Stimulated activated CD4-positive, alpha-beta T cell treated with anti-CD3 and anti-CD28 coated beads, Interleukin-15, amount 100 ng/mL, for 48 hours (primary cell): ENCODE results near the gene ASS1.
A peak's percentile ranks its signal among the peaks of the same experiment; 100 is the strongest.

Source experiments
- DNase-seq, 2 donors: peaks; one replicate each; pipeline ENCODE4 v3.0.0-alpha.2; 2020; ENCODE audit warnings: low read depth in 2 of 2

Gene ASS1

DNA sequence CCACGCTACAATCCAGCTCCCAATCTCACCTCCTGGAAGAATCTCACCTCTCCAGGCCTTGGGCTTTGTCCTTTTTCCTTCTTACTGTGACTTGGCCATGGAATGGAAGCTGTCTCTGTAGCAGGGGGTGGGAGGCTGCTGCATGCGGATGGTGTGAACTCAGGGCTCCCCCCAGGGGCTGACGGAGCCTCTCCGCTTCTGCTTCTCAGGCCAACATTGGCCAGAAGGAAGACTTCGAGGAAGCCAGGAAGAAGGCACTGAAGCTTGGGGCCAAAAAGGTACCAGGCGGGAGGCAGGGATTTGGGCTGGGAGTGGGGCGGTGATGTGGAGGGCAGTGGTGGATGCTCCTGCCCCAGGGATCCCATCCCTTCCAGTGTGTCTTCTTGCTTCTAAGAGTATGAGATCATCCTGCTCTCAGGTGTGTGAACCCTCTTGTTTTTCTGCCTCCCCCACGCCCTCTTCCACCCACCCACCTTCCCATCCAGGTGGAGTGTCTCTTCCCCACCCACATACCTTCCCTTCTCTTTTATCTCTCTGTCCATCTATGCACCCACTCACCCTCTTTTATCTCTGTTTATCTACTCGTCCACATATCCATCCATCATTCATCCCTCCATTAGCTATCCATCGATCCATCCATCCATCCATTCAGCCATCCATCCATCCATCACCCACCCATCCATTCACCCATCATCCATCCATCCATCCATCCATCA is 9.5 kb downstream of the ASS1 start:
- no peak for DNase-seq

DNA sequence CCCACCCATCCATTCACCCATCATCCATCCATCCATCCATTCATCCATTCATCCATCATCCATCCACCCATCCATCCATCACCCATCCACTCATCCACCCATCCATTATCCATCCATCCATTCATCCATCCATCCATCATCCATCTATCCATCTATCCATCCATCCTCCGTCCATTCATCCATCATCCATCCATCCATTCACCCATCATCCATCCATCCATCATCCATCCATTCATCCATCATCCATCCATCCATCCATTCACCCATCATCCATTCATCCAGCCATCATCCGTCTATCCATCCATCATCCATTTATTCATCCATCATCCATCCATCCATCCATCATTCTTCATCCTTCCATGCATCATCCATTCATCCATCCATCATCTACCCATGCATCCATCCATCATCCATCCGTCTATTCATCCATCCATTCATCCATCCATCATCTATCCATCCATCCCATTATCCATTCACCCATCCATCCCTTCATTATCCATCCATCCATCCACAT is 10.1 kb downstream of the ASS1 start:
- no peak for DNase-seq

DNA sequence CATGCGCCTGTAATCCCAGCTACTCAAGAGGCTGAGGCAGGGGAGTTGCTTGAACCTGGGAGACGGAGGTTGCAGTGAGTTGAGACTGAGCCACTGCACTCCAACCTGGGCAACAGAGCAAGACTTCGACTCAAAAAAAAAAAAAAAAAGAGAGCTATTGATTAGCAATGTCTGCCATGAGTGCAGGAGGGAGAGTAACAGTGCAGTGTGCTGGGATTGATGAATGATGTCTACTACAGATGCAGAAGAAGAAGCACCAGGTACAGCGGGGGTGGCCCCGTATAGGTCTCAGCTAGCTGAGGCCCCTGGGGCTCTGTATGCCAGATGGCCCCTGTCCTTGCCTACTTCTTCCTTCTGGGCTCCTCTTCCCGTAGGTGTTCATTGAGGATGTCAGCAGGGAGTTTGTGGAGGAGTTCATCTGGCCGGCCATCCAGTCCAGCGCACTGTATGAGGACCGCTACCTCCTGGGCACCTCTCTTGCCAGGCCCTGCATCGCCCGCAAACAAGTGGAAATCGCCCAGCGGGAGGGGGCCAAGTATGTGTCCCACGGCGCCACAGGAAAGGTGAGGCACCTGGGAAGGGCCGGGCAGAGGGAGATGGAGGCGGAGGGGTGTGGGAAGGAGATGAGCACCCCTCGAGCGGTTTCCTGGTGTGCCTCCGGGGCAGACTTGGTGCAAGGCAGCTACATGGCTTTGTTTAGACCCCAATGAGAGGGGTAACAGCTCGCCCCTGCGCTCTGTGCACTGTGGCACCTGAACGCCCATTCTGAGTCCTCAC is 13.5 kb downstream of the ASS1 start:
- no peak for DNase-seq

DNA sequence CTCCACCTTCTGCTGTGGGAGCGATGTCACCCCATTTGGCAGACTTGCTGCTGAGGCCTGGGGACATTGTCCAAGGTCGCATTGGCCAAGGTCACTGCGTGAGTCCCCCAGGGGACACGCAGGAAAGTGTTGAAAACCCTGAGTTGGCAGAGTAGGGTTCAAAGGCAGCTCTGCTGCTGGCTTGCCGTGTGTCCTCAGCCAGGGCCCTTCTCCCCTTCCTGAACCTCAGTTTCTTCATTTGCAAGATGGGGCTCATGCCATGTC is 14.0 kb downstream of the ASS1 start:
- no peak for DNase-seq

DNA sequence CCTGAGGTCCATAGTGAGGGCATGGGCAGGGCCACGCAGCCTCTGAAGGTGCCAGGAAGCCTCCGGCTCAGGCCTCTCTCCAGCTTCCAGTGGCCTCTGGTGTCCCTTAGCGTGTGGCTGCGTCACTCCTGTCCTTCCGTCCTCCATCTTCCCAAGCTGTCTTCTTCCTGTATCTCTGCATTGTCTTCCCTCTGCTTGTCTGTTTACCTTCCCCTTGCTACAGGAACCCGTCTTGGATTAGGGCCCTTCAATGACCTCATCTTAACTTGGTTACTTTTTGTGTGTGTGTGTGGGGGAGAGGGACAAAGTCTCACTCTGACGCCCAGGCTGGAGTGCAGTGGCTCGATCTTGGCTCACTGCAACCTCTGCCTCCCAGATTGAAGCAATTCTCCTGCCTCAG is 14.4 kb downstream of the ASS1 start:
- no peak for DNase-seq

DNA sequence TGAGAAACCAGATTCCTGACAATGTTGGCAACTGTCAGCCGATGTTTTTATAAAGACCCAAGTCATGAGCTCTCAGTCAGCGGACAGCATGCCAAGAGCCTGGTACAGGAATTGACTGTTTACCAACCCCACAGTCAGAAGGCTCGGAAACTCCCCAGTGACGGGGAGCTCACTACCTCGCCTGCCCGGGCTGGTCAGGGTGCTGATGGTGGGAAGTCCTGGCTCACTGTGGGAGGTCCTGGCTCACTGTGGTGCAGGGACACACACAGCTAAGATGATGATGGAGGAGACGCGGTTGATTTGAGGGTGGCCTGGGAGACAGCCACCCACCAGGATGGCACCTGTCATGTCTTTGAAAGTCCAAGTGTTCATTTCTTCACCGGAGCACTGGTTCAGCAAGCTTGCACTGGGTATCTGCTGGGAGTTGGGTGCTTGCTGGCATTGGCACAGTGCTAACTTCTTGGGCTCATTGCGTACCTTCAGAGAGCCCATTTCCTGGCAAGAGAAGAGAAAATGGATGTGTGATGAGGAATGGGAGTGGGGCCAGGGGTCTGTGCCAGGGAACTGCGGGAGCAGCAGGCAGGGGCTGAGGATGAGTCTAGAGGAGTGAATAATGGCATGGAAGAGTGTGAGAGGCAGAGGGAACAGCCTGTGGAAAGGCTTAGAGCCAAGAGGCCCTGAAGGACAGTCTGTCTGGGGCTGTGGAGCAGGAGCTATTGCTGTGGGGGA is 15.3 kb downstream of the ASS1 start:
- no peak for DNase-seq

DNA sequence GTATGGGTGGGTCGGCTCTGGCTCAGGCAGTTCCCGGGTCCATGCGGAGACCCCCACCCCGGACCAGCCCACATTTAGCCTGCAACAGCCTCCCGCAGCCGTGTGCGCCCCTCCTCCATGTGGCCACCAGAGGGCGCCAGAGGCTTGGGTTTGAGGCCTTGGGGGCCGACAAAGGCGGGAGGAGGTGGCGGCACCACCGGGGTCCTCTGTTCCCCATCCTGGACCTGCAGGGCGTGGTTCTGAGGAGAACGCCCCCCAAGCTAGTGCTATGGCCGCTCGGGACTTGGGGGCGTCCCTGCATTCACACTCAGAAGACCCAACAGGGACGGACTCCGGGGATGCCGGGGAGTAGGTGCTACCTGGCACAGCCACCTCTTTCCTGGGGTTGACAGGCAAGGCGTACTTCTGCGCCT is 16.5 kb downstream of the ASS1 start:
- DNase-seq, result peak; percentile 40 to 54

DNA sequence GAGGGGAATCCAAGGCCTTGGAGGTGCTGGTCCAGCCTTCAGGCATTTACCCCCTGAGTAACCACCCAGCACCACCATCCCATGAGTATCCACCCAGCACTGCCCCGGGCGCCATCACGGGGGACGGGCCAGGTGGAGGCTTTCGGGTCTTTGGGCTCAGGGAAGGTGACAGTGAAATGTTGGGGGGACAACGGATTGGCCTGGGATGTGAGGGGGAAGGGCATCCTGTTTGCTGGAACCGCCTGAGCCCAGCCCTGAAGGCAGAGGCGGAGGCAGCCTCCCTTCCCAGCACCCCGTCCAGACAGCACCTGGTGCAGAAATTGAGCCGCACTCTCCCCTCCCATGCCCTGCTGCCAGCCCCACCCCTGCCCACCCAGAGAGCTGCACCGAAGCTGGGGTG is 17.0 kb downstream of the ASS1 start:
- DNase-seq, result no peak

DNA sequence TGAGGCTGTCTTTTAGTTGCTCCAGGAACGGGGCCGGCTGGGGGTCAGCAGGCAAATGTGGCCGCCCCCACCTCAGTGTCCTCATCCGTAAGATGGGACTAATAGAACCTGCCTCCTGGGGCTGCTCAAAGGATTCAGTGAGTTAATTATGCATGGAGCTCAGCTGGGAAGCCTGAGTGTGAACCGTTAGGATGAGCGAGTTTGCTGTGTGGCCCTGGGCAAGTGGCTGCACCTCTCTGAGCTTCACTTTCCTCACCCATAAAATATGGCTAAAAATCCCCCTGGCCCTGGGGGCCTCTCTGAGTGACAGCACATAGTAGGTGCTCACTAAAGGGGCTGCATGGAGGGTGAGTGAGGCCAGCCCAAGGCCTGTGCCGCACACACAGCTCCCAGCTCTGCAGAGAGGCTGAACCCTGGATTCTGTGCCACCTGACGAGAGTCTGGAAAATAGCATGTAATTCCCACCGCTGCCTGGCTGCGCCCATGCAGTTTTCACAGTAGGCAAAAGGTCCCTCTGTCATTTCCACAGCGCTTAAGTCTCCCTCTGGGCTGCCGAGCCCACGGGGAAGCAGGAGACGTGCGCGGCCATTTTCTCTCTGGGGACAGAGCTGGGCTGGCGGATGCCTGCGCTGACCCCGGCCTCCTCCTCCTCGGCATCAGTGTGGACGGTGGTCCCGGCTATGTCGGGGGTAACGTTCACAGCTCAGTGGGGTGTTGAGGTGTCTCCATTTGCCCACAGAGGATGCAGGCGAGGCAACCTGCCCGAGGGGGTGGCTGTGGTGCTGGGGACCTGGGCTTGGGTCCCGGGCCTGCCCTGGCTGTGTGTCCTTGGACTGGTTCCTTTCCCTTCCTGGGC is 18.2 kb downstream of the ASS1 start:
- DNase-seq, result no peak

DNA sequence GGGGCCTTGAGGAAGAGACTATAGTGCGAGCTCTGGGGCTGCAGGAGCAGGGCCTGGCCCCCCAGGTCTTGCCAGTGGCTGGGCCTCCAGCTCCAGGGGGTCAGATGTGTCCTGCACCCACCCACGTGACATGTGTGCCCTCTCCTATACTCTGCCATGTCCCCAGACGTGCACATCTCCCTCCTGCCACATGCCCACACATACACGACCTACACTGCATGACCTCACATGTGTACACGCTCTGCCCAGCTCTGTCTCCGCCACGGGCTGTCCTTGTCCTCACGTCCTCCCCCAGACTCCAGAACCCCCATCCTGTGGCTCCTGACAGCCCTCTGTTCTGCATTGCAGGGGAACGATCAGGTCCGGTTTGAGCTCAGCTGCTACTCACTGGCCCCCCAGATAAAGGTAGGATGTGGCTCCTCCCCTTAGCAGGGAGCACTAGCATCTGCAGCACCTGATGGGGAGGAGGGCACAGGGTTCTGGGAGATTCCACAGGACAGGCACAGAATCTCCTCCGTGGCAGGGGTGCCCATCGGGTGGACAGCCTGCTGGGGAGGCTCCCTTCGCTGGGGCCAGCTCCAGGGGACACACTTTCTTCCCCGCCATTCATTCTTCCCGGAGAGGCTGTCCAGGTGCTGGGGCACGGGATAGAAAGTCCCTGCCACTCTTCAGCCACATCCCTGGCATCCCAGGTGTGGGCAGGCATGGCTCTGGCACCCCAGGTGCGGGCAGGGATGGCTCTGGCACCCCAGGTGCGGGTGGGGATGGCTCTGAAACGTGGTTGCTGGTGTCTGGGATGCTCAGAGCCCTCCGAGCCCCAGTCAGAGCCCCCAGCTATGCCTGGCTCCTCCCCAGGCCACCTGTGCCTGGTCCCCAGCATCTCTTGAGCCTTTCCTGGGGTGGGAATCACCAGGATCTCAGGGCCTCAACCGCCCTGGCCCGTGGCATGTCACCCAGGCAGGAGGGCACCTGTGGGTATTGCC is 19.3 kb downstream of the ASS1 start:
- no peak for DNase-seq

DNA sequence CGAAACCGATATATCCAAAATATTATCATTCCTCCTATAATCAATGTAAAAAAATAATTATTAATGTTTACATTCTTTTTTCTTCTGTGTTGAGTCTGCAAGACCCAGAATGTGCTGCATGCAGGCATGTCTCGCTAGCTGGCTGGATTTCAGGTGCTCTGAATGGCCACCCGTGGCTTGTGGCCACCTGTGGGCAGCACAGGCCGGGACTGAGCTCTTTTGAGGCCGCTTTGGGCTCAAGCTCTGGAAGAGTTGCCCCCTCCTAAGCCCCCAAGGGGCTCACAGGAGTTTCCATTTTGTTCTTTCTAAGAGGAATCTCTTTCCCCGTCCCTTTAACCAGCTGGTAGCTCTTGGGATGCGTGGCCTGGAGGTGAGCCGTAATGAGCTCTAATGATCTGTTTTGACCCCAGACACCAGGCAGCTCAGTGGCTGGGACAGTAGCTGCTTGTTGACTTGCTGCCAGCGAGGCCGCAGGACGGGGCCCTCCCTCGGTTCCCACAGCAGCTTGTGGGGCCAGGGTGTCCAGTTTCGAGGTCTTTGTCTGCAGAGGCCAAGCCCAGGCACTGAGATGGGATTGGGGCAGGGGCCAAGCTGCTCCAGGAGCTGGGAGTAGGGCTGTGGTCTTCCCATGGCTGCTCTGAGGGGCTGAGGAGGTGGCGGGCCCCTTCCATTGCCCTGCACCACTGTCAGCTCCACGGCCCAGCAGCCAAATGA is 20.8 kb downstream of the ASS1 start:
- DNase-seq, result no peak

DNA sequence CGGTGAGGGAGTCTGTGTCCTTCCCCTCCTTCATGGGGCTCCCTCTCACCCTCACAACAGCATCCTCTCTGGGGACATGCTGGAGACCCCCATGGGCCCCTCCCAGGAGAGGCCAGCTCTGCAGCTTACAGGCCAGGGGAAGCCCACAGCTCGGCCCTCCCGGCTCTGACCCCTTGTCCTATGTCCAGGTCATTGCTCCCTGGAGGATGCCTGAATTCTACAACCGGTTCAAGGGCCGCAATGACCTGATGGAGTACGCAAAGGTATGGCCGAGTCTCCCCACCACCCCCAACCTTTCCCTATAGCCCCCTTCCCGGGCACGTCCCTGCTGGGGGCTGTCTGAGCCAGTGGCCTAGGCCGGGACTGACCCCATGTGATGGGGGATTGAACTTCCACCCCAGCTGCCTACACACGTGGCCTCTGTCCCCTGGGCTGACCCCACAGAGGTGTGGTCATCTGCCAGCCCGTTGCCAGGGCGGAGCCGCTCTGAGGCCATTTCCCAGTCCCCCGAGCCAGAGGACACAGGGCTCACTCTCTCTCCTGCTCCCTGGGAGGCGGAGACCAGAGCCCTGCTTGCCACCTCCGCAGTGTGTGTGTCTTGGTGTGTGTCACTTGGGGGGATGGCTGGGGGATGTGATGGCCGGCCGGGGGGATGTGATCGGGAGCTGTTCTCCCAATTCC is 21.9 kb downstream of the ASS1 start:
- DNase-seq, result no peak

DNA sequence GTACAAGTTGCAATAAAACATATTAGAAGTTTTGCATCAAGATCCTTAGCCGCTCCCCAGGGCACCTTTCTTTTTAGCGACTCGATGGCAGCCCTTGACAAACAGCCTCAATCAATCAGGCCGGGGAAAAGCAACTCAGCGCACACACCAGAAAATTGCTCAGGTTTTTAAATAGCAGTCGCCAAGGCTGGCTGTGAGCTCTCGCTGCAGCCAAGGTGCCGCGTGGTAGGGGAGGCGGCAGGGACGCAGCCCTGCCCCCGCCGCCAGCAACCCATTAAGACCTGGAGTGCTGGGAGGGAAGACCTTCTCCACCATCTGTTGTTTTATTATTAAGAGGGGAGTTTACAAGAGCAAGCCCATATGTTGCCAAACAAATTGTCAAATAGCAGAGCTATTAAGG is 22.6 kb downstream of the ASS1 start:
- DNase-seq, result no peak

DNA sequence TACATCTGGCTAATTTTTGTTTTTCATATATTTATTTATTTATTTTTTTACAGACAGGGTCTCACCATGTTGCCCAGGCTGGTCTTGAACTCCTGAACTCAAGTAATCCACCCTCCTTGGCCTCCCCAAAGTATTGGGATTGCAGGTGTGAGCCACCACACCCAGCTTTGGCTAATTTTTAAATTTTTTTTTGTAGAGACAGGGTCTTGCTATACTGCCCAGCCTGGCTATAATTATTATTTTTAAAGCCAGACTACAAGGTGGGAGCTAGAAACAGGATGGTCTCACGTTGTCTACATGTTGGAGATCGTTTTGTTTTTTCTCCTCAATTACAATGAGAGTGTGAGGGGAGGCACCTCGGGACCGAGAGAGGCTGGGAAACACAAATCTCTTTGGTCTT is 23.8 kb downstream of the ASS1 start:
- DNase-seq, result no peak

DNA sequence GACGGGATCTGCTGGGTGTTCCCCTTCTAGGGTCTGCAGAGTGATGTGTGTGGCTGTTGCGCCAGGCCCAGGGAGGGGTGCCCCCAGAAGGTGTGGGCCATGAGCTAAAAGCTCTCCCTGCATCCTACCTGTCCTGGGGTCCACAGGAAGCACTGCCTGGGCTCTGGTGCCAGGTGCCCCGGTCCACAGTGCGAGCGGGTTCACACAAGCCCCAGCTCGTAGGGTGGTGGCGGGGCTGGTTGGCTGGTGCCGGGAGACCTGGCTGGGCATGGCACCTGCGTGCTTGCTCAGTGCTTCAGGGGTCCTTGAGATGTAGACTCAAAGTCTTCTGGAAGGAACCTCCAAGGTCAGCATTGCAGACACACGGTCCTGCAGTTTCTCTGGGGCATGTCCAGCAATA is 25.5 kb downstream of the ASS1 start:
- DNase-seq, result no peak

DNA sequence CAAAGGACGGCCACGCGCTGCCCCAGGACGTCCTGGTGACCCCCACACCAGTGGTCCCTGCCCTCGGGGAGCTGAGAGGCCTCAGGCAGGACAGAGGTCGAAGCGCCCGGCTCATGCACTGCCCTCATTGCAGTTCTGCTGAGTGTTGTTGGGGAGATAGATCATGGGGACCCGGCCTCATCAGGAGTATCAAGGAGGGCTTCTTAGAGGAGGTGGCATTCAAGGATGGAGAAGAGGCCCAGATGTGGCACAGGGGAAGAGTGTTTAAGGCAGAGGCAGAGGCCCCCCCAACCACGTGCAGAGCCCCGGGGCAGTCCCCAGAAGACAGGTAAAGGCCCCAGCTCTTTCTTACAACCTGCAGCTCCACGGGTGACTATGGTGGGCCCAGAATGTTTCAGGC is 26.2 kb downstream of the ASS1 start:
- no peak for DNase-seq

DNA sequence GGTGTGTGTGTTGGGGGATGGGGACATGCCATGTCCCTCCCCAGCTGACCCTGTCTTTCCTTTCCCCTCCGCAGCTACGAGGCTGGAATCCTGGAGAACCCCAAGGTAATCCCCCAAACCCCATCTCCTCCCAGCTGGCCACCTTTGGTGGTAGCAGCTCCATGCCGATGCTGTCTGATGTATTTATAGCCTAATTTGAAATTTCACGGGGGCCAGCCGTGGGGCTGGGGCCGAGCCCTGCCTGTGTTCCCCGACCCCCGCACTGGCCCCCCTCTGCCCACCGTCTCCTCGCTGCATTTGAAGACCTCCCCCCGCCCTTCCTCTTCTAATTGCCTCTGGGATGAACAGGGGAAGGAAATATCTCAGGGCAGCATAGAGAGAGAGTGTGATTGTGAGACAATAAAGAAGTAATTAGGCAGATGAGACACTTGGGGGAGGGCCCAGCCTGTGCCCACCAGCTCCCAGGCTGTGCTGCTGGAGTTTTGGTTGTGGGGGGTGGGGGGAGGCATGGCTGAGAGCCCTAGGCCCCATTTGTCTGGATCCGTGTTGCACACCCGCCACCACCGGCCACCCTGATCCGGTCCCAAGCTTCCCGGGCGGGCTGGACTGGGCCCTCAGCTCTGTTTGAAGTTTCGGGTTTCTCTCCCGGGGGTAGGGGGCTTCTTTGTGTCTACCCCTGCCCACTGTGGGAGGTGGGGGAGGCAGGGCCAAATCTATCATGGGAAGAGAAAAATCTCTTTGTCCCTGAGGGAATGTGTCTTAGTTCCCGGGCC is 26.8 kb downstream of the ASS1 start:
- no peak for DNase-seq

DNA sequence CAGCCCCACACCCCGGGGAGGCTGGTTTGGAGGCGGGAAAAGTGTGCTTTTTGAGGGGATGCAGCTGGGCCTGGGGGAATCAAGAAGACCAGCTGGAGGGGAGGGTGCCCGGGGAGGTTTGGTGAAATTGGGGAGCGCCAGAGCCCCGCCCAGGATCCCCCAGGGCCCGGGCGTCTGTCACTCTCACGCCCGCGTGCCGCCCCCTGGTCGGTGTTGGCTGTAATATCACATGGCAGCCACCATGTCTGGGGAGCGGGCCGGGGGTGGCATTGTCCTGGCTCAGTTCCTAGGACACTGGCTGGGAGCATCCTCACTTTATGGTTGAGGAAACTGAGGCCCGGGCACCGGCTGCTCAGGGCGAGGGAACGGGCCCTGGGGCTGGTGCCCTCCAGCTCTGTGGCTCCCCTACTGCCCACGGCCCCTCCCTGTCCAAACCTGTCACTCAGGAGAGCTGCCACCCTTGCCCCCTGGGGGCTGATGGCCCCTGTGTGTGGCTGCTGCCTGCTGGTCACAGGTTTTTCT is 27.5 kb downstream of the ASS1 start:
- no peak for DNase-seq
